GM18519 (cell line): ENCODE measurements around the gene AFP.

Experiments
- ATAC-seq: cut with Tn5 transposase; IDR thresholded peaks from one replicate; pipeline ENCODE4 v1.9.1; 2021; ENCODE audit warnings: mild to moderate bottlenecking, moderate library complexity; ENCODE audit not compliant: unreplicated experiment, low FRiP score

The AFP gene

DNA sequence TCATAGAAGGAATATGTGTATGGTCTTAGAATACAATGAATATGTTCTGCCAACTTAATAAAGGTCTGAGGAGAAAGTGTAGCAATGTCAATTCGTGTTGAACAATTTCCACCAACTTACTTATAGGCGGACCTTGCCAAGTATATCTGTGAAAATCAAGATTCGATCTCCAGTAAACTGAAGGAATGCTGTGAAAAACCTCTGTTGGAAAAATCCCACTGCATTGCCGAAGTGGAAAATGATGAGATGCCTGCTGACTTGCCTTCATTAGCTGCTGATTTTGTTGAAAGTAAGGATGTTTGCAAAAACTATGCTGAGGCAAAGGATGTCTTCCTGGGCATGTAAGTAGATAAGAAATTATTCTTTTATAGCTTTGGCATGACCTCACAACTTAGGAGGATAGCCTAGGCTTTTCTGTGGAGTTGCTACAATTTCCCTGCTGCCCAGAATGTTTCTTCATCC is 22.7 kb upstream of the AFP start:
- ATAC-seq: no peak

DNA sequence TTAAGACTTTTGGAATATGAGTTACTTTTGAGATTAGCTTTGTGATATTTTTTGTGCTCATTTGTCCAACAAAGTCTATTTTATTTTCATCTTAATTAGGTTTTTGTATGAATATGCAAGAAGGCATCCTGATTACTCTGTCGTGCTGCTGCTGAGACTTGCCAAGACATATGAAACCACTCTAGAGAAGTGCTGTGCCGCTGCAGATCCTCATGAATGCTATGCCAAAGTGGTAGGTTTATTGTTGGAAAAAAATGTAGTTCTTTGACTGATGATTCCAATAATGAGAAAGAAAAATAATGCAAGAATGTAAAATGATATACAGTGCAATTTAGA is 21.1 kb upstream of the AFP start:
- no peak for ATAC-seq

DNA sequence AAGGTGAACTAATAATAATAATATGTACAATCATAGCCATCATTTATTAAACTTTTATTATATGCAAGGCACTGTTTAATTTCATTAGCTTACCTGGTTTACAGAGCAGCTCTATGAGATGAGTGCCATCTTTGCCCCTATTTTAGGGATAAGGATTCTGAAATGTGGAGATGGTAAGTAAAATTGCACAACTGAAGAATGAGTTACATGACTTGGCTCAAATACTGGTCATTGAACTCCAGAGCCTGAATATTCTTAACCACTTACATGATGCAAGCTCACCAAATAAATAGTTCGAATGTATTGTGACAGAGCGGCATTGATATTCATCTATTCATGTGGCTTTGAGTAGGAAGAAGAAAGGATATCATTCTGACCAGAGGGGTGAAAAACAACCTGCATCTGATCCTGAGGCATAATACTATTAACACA is 20.2 kb upstream of the AFP start:
- no peak for ATAC-seq

DNA sequence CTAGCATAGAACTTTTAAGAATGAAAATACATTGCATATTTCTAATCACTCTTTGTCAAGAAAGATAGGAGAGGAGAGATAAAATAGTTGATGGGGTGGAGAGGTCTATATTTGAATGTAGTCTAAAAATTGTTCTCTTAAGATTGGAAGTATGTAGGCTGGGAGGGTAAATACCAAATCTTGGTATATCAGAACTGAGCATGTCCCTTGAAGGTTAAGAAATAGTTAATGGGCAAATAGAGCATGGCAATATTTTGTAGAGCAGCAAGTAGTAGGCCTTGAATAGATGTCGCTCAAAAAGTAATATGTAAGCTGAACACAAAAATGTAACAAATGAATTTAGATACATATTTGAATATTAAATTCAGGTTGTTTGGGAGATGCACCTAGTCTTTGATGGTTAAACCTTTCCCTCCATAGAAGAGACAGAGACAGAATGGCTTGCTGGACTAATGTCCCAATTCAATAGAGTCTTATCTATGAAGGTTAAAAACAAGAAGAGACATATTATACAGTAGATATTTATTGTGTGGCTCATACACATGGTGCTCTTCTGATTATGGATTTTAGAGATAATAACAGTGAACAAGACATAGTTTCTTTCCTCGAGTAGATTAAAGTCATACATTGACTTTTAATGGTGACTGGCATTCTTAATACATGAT is 19.5 kb upstream of the AFP start:
- no peak for ATAC-seq

DNA sequence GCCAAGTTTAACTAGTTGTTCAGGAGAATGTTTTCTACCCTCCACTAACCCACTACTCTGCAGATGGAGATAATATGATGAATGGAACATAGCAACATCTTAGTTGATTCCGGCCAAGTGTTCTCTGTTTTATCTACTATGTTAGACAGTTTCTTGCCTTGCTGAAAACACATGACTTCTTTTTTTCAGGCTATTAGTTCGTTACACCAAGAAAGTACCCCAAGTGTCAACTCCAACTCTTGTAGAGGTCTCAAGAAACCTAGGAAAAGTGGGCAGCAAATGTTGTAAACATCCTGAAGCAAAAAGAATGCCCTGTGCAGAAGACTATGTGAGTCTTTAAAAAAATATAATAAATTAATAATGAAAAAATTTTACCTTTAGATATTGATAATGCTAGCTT is 18.7 kb upstream of the AFP start:
- no peak for ATAC-seq

DNA sequence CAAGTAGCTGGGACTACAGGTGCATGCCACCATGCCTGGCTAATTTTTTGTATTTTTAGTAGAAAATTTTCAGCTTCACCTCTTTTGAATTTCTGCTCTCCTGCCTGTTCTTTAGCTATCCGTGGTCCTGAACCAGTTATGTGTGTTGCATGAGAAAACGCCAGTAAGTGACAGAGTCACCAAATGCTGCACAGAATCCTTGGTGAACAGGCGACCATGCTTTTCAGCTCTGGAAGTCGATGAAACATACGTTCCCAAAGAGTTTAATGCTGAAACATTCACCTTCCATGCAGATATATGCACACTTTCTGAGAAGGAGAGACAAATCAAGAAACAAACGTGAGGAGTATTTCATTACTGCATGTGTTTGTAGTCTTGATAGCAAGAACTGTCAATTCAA is 18.0 kb upstream of the AFP start:
- ATAC-seq: no peak

DNA sequence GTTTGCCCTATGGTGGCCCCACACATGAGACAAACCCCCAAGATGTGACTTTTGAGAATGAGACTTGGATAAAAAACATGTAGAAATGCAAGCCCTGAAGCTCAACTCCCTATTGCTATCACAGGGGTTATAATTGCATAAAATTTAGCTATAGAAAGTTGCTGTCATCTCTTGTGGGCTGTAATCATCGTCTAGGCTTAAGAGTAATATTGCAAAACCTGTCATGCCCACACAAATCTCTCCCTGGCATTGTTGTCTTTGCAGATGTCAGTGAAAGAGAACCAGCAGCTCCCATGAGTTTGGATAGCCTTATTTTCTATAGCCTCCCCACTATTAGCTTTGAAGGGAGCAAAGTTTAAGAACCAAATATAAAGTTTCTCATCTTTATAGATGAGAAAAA is 17.3 kb upstream of the AFP start:
- no peak for ATAC-seq

DNA sequence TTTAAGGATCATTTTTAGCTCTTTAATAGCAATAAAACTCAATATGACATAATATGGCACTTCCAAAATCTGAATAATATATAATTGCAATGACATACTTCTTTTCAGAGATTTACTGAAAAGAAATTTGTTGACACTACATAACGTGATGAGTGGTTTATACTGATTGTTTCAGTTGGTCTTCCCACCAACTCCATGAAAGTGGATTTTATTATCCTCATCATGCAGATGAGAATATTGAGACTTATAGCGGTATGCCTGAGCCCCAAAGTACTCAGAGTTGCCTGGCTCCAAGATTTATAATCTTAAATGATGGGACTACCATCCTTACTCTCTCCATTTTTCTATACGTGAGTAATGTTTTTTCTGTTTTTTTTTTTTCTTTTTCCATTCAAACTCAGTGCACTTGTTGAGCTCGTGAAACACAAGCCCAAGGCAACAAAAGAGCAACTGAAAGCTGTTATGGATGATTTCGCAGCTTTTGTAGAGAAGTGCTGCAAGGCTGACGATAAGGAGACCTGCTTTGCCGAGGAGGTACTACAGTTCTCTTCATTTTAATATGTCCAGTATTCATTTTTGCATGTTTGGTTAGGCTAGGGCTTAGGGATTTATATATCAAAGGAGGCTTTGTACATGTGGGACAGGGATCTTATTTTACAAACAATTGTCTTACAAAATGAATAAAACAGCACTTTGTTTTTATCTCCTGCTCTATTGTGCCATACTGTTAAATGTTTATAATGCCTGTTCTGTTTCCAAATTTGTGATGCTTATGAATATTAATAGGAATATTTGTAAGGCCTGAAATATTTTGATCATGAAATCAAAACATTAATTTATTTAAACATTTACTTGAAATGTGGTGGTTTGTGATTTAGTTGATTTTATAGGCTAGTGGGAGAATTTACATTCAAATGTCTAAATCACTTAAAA is 16.6 kb upstream of the AFP start:
- no peak for ATAC-seq

DNA sequence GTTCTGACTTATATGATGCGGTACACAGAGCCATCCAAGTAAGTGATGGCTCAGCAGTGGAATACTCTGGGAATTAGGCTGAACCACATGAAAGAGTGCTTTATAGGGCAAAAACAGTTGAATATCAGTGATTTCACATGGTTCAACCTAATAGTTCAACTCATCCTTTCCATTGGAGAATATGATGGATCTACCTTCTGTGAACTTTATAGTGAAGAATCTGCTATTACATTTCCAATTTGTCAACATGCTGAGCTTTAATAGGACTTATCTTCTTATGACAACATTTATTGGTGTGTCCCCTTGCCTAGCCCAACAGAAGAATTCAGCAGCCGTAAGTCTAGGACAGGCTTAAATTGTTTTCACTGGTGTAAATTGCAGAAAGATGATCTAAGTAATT is 15.4 kb upstream of the AFP start:
- ATAC-seq: no peak

DNA sequence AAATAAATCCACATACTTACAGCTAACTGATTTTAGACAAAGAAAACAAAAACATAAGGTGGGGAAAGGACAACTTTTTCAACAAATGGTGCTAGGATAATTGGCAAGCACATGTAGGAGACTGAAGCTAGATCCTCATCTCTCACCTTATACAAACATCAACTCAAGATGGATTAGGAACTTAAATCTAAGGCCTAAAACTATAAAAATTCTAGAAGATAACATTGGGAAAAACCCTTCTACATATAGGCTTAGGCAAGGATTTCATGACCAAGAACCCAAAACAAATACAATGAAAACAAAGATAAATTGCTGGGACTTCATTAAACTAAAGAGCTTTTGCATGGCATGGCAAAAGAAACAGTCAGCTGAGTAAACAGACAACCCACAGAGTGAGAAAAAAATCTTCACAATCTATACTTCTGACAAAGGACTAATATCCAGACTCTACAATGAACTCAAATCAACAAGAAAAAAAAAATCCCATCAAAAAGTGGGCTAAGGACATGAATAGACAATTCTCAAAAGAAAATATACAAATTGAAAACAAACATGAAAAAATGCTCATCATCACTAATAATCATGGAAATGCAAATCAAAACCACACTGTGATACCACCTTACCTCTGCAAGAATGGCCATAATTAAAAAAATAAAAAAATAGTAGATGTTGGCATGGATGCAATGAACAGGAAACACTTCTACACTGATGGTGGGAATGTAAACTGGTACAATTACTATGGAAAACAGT is 14.1 kb upstream of the AFP start:
- no peak for ATAC-seq

DNA sequence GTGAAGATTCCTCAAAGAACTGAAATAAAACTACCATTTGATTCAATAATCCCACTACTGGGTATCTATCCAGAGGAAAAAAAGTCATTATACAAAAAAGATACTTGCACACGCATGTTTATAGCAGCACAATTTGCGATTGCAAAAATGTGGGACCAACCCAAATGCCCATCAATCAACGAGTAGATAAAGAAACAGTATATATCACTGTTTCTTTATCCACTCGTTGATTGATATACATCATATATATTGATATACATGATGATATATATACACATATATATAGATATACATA is 13.6 kb upstream of the AFP start:
- no peak for ATAC-seq

DNA sequence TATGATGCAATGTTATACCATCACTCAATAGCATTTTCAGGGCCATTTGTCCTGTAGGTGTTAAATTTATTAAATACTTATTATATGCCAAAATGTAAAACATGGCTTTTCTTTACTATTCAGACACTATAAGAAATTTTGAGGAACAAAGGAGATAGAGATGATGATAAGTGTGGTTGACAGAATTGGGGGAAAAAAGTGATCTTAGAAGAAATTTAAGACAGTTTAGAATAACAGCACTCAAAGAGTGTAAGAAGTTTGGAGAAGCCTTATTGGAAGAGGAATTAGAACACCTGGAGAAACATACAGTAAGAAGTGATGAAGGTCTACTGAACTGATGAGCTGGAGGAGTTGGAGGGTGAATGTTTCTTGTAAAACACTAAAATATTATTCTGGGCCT is 12.8 kb upstream of the AFP start:
- no peak for ATAC-seq

DNA sequence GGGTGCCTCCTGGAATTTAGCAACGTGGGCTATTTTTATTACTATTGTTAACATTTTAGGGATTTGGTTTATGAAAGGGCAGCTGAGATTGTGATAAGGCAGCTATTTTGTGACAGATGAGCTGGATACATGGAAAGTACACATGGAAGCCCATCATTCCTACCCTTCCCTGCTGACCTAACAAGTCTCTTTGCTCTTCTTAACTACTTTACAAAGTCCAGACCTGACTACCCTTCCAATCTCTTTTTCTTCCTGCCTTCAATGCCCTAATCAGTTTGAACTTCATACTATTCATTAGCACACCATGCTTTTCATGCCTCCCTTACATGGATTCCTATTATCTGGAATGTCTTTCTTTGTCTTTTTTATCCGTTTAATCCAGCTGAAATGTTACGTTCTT is 9.4 kb upstream of the AFP start:
- no peak for ATAC-seq

DNA sequence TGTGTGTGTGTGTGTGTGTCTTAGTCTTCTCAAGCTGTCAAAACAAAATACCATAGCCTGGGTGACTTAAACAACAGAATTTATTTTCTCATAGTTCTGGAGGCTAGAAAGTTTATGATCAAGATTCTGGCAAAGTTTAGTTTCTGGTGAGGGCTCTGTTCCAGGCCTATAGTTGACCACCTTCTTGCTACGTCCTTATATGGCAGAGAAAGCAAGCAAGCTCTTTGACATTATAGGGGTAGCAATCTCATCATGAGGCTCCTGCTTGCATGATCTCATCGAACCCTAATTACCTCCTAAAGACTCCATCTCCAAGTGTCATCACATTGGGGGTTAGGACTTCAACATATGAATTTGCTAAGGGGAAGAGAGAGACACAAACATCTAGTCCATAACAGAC is 6.9 kb upstream of the AFP start:
- ATAC-seq: no peak

DNA sequence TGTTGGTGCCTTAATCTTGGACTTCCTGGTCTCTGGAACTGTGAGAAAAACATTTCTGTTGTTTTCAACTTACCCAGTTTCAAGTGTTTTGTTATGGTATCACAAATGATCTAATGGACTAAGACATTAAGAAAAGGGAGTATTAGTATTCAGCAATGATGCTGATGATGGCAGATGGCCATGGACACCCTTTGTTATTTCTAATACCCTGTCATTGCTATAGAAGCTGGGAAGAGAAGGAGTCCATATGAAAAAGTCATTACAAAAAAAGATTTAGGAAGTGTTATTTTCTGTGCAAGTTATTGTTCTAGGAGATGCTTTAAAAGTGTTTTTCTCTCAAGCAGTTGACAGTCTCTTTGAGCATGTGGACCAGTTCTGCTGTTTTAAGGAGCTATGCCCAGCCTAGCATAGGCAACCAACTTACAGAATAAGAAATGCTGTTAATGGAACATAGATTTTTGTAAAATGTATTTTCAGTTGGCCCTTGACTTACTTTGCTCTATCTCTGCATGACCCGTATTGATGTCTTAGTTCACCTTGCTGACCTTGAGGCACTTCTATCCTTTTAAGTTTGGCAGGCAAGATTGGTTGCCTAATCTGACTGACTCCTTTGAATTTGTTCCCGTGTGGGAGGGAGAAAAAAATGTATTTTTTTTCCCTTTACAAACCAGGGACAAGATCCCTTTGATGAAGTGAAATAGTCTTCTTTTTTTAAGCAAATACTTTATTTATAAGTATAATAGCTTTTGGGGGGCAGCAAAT is 6.0 kb upstream of the AFP start:
- no peak for ATAC-seq

DNA sequence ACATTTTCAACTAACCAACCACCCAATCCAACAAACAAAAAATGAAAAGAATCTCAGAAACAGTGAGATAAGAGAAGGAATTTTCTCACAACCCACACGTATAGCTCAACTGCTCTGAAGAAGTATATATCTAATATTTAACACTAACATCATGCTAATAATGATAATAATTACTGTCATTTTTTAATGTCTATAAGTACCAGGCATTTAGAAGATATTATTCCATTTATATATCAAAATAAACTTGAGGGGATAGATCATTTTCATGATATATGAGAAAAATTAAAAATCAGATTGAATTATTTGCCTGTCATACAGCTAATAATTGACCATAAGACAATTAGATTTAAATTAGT is 4.2 kb upstream of the AFP start:
- no peak for ATAC-seq

DNA sequence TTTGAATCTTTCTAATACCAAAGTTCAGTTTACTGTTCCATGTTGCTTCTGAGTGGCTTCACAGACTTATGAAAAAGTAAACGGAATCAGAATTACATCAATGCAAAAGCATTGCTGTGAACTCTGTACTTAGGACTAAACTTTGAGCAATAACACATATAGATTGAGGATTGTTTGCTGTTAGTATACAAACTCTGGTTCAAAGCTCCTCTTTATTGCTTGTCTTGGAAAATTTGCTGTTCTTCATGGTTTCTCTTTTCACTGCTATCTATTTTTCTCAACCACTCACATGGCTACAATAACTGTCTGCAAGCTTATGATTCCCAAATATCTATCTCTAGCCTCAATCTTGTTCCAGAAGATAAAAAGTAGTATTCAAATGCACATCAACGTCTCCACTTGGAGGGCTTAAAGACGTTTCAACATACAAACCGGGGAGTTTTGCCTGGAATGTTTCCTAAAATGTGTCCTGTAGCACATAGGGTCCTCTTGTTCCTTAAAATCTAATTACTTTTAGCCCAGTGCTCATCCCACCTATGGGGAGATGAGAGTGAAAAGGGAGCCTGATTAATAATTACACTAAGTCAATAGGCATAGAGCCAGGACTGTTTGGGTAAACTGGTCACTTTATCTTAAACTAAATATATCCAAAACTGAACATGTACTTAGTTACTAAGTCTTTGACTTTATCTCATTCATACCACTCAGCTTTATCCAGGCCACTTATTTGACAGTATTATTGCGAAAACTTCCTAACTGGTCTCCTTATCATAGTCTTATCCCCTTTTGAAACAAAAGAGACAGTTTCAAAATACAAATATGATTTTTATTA is 3.6 kb upstream of the AFP start:
- no peak for ATAC-seq

DNA sequence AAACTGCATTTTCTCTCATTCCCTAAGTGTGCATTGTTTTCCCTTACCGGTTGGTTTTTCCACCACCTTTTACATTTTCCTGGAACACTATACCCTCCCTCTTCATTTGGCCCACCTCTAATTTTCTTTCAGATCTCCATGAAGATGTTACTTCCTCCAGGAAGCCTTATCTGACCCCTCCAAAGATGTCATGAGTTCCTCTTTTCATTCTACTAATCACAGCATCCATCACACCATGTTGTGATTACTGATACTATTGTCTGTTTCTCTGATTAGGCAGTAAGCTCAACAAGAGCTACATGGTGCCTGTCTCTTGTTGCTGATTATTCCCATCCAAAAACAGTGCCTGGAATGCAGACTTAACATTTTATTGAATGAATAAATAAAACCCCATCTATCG is 2.9 kb upstream of the AFP start:
- no peak for ATAC-seq

DNA sequence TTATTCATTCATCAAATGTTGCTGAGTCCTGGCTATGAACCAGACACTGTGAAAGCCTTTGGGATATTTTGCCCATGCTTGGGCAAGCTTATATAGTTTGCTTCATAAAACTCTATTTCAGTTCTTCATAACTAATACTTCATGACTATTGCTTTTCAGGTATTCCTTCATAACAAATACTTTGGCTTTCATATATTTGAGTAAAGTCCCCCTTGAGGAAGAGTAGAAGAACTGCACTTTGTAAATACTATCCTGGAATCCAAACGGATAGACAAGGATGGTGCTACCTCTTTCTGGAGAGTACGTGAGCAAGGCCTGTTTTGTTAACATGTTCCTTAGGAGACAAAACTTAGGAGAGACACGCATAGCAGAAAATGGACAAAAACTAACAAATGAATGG is 1.7 kb upstream of the AFP start:
- no peak for ATAC-seq
